Right renal pelvis (tissue), 4 donors: ENCODE results near the gene ATOH8. TPM values are rescaled to one million over a fixed set of nuclear protein-coding genes. Genes with fewer than 3 reads are reported as not detected.

Source experiments
- DNase-seq, 4 donors: peaks; one replicate each; pipeline ENCODE4 v3.0.0-alpha.2; 2013; ENCODE audit warnings: low read depth in 4 of 4, low spot score in 3 of 4, missing footprints in 1 of 4
- polyA plus RNA-seq, 4 donors: library from polyadenylated mRNA; unstranded; fragments of 120-200 nt; gene quantifications; one replicate each; pipeline ENCODE4 v1.2.1, GENCODE V29; 2013; ENCODE audit not compliant: insufficient read length in 4 of 4

ATOH8 gene
- polyA plus RNA-seq, 4 donors, result 12.0 to 17.1 (median 13.4) TPM

DNA sequence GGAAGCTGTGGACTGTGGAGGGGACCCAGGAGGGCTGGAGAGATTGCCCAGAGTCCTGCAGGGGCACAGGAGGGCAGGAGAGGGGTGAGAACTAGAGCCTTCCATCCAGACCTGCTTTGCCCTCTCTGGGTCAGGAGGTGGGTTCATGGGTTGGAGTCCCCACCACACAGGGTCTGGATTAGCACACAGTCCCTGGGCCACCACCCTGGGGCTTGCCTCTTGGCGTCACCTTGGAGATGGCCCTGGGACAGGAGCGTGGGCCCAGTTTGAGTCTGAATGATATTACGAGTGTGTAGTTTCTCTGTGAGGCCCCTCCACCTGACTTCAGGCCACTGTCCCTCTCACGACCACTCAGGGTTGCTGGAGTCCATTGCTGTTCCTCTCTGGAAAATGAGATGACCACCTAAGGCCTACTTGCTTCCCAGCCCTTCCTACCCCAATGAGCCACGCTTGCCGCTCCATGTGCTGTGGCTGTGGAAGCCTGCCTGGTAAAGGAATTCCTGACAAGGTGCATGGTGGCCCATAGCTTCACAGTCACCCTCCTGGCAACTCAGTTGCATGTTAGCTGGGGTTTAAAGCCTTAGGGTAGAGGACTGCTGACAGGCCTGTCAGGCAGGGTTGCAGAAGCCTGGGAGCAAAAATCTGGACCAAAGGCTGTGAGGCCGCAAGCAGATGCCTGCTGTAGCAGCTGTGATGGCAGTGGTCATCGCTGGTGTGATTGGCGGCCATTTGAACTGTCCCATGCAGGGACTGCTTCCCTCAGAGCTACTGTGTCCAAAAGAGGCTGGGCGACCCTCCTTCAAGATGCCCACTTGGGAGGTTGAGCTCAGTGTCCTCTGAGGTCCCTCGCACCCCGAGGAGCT, 14.2 kb downstream of the ATOH8 start:
- DNase-seq, result no peak

DNA sequence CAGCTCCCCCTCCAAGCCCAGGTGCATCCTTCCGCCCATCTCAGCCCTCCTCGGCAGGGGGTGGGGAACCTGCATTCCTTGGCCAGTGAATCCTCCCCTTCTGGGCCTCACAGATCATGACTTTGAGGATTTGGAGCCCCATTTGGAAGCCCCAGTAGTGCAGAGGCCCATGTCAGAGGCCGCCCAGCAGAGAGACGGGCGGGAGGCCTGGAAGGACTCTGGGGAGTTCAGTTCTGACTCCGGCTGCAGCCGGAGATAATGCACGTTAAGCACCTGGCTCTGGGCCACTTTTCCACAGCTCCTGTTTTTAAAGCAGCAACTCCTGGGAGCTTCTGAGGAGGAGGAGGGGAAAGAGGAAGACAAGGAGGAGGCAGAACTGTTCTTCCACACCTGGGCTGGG, 14.9 kb downstream of the ATOH8 start:
- no peak for DNase-seq

DNA sequence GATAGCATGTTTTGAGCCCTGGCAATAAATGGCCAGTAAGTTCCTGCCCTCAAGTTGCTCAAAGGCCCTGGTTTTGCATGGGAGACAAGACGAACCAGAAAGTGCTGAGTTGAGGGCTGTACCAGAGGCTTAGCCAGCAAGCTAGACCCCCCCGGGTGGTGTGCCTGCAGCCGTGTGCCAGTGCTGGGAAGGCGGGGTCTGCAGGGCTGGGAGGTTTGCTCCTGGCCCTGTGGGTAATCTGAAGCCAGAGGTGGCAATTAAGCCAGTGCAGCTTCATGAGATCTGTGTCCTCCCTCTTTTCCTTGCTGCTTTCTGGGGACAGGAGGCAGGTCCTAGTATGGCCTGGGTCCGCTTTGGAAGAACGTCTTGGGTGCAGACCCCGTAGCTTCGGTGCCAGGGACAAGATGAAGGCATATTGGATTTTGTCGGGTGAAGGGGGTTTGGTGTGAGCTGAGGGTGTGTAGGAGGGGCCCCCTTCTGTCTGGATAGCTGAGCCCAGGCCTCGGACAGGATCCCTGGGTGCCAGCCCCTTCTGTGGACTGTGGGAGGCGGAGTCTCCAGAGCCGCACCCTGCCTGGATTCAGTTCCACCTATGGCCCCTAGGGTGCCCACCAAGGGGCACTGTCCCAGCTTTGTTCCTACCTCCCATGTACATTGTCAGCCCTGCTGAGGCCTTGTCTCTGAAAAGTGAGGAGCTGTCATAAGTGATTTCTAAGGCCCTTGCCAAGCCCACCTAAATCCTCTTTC, 15.6 kb downstream of the ATOH8 start:
- no peak for DNase-seq

DNA sequence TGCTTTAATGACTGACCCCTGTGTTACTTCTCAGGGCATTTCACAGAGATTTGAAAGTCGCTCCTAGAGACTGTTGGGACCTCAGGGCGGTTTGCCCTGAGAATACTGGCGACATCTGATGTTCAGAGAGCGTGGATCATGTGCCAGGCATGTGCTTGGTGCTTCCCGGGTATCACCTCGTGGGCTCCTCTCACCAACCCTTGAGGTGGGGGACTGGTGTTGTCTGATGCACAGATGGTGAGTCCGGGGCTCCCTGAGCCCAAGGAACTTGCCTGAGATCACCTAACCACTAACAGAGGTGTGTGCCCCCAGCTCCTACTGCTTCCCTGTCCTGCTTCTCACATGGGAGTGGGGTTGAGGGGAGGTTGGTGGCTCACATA, 16.2 kb downstream of the ATOH8 start:
- DNase-seq, result no peak

DNA sequence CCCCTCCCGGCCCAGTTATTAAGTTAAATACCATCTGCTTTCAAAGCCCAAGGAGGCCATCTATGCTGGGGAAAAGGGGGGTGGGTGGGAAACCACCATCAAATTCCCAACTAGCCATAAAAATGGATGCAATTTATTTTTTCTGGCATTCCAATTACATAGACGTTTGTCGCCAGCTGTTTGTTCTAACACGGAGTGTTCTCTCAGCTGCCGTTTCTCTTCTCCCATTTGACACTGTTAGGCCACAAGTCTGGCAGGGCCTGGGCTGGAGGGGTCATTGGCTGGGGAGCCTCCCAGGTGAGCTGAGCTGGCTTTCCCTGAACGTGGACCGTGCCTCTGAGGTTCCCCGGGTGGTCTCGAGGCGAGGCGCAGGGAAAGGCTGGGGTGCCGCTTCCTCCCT, 16.6 kb downstream of the ATOH8 start:
- DNase-seq, result no peak

DNA sequence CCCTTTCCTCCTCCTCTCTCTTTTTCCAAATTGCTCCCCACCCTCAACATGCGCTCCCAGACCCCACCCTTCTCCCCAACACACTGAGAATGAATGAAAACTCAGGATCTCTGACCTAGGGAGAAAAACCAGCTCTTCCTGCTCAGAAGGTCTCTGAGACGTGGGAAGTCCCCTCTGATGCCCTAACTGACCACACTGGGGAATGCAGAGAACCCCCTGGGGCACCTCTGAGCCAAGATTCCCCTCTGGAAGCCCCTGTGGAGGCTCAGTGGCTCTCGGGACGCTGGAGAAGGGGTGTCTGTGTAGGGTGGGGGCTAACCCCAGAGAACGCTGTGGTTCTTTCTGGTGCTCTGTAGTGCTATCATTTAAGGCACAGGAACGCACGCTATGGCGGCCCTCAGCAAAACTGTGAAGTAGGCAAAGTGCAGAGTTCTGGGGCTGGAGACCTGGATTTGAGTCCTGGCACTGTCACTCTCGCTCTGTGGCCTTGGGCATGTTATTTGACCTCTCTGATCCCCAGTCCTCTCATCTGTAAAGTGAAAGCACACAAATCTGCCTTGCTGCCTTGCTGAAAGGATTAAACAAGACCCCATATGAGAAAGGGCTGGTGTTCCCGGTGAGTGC, 17.1 kb downstream of the ATOH8 start:
- no peak for DNase-seq

DNA sequence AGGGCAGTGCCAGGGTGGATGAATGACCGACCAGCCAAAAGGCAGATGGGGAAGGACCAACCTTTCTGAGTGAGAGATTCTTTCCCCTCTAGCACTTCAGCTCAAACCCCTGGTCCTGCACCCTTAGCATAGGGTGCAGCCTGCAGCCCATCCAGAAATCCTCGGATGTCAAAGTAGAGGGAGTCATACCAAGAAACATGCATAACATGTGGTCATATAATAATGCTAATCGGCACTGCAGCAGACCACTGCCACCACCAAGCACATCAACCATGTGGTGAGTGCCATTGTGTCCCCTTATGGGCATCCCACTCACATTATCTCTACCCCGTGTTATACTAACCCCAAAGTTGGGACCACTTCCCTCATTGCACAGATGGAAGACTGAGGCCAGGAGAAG, 17.7 kb downstream of the ATOH8 start:
- no peak for DNase-seq

DNA sequence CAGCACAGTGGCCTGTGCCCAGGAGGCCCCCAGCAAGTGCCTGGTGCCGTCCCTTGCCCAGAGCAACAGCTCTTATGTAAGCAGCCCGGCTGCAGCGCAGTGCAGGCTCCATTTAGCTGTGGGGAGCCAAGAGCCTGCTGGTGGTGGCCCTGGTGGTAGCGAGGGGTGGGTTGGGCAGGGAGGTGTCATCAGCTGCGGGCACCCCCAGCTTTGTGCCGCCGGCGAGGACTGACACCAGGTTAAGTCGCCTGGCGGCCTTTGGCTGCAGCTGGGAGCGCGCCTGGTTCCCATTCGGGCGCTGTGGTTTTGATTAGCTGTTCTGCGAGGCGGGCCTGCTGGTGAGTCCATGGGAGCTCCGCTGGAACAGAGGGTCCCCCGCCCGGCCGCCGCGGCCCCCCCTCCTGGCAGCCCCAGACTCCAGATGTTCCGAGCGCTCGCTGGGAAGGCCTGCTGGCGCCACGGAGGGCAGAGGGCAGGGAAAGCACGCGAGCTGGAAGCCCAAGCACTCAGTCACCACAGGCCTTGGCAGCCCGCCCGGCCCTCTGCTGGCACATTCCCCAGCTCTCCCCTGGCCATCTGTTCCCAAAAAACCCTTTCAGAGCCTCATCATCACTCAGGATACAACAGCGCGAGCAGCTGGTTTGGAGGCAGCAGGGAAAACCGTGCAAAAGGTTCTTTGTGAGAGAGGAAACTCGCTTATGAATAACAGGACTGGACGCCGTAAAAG, 18.4 kb downstream of the ATOH8 start:
- DNase-seq, result peak; percentile 92 to 96 (median 94)

DNA sequence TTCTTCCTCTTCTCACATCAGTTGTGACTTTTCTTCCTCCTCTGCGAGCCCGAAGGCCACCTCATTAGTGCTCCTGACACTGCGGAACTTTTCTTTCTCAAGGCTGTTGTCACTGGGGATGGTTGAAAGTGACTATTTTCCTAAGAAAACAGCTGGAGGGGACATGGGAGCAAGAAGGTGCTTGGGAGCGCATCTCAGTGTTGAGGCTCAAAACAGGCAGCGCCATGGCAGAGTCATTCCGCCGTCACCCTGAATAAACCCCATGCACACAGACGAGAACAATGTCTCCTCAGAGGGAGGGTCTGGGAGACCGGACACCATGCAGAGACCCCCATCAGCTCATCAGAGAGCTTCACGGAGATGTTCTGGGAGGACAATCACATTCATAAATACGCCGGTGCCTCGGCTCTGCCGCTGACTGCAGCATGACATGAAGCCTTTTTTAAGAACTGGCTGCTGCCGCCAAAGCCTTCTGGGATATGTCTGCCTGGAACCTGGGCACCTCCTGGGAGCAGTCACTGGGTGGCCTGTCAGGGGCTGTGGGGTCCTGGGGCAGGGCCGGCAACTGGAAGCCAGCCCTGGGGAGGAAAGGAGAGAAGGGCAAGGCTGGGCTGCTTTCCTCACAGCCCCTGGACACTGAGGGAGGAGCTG, 19.2 kb downstream of the ATOH8 start:
- DNase-seq, result no peak

DNA sequence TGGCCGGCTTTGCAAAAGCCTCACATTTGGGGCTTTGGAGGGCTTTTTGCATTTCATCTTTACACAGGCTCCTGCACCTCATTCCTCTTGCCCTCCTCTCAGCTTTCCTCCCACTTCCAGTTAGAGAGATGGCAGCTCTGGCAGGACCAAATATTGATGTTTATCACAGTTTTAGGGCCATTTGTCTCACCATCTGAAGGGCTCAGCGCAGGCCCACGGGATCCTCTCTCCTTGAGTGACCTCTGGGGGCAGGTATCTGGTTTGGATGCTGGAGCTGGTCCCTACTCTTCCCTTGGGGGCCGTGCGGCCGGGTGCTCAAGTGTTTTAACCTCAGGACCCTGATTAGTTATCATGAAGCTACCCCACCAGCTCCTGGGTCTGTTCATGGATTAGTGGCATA, 19.9 kb downstream of the ATOH8 start:
- no peak for DNase-seq

DNA sequence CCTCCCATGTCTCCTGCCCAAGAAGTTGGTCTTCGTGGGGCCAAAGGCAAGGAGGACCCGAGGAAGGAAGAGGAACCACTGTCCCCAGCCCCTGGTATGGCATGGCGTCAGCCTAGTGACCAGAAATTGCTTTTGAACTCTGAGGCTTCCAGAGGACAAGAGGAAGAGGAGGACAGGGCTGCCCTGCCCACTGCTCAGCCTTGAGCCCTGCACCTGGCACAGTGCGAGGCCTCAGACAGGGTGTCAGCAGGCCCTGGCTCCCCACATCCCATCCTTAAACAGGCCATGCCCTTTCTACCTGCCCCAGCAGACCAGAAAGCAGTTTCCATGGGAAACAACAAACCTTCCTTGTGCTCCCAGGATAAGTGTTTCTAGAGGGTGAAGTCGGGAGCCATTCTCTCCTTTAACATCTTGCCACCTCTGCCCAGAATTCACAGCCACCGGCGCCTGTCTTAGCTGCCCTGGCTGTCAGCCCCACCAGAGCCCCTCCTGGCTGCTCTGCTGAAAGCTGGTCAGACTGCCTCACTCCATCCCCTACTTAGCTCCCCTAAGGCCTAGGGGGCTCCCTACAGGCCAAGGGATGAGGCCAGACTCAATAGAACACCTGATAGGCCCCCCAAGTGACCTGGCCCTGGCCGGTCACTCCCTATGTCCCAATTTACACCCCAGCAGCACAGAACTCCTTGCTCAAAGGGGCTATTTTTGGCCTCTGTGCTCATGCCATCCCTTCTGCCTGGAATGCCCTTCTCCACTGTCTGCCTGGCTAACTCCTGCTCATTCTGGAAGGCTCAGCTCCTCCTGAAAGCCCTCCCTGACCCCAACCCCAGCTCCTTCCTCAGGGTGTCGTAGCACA, 20.6 kb downstream of the ATOH8 start:
- DNase-seq, result no peak

DNA sequence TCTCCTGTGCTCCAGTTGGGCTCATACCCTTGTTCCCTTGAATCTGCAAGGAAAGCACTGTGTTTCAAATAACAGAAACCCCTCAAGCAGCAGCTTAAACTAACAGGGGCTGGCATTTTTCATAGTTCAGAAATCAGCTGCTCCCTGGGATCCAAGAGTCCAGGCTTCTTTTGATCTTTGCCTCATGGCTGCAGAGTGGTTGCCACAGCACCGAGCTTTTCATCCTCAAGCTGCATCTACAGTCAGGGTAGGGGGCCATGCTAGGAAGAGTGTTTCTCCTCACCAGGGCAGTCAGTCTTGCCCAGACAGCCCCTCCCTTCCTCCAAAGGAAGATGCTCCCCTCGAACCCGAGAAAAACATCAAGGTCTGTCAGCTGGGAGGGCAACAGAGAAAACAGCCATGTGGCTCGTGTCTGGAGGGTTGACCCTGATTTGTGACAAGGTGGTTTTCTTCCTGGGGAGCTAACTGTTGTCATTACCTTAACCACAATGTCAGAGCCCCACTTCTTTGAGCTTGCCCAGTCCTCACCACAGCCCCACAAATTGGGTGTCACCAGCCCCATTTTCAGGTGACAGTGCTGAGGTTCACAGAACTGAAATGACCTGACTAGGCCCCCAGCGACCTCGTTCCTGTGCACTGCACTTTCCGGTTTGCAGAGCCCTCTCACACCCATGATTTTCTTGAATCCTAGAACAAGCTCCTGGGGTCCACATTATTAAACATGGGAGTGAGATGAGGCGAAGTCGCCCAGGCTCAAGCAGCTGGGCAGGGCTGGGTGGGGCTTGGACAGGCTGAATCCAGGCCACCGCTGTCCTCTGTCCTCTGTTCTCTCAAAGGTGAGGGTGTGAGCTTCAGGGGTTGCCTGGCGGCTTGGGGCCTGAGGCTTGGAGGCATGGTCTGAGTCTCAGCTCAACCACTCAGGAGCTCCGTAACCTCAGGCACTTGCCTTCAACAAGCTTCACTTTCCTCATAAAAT, 21.9 kb downstream of the ATOH8 start:
- no peak for DNase-seq

DNA sequence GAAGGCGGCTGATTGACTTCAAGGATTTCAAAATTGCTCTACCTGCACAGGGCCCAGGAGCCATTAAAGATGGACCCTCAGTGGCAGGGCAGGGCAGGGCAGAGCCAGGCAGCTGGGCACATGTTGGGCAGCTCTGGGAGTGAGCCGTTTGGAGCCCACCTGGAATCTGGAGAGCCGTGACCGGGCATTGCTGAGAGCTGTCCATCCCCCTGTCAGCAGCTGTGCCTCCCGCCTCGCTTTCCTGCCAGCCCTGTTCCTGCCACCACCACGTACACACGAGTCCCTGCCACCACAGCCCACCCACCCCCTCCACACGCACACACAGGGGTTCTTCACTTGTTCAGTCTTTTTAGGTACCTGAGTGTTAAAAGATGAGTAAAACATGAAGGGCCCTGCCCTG, 22.9 kb downstream of the ATOH8 start:
- no peak for DNase-seq

DNA sequence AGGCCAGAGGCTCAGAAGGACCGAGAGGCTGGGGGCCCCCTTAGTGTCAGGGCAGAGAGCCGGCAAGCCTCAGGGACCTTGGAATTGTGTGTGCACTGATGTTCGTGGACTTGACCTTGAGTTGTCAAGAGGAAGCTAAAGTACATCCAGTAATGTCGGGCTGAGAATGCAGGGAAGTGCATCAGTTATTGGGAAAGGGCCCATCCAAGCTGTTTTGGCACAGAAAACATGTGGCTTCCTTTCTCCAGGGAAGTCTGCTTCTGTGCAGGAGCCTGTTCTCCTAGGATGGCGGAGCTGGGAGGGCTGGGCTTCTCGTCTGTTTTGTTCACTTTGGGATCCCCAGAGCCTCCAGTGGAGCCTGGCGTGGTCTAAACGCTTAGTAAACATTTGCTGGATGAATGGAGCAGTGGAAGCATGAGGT, 23.7 kb downstream of the ATOH8 start:
- no peak for DNase-seq

DNA sequence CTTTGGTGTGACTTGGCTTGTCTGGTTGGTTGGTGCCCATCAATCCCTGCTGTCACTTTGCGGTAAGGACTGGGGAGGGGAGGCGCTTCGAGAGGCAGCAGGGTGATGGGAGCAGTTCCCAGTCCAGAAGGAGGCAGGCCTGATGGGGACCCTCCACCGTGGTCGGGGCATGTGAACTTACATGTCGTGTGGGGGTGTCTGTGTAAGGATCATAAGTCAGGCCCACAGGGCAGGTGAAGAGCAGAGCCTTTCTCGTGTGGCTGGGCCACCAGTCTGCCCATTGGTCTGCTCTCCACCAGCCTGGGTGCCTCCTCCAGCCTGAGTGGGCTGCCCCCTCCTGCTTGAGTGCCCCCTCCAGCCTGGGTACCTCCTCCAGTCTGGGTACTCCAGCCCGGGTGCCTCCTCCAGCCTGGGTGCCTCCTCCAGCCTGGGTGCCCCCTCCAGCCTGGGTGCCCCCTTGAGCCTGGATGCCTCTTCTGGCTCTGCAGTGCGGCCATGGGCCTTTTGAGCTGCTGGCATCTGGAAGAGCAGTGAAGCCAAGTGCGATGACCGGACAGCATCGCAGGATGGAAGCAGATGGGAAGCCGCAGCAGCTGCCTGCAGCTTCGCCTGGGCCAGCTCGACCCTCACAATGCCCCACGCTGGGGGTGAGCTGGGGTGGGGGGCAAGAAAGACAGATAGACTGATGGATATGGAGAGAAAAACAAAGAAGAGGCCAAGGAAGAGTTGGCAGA, 25.0 kb downstream of the ATOH8 start:
- DNase-seq, result no peak

DNA sequence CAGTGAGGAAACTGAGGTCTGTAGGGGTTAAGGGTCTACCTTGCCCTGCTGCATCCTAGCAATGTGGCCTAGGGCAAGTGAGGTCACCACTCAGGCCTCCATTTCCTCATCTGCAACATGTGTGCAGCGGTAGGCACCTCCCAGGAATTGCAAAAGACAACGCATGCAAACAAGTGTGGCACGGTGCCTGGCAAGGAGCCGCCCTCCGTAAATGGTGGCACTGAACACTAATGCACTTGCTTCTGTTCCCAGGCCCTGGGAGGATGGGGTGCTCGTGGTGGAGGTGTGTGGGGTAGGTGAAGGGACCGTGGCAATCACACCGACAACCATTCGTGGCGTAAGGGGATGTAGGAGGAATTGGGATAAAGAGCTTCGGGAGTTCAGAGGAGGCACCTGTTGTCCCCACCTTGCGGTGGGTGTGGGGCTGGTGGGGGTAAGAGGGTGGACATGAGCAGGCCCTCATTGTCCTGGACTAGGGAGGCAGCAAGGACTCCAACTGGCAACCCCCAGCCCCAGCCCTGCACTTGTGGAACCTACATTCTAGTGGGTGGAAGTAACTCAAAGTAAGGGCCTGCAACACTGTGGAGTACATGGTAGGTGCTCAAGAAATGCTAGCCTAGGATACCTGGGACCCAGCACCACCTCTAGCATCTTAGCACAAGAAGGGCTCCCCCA, 26.0 kb downstream of the ATOH8 start:
- no peak for DNase-seq
